ENCODE data around the gene CLRN3. TPM values are rescaled to one million over a fixed set of nuclear protein-coding genes. Genes with fewer than 3 reads are reported as not detected.

CLRN3 gene
- total and polyA plus RNA-seq, 2 donors (not counting 1 experiment from before 2014, with no cell fraction given) = not detected

GRCh38 chr10:127911867-127912257, 19.1 kb upstream of the CLRN3 start:
- H3K27ac ChIP-seq (ENCODE audit: insufficient read depth, low read length) = no peak overlapping the region
- no peak overlapping the region for H3K4me2 ChIP-seq (ENCODE audit: extremely low read depth, insufficient read depth, low read length)
- no peak overlapping the region for H3K4me3 ChIP-seq (replicated peaks in 1 of 4; ENCODE audit: control extremely low read depth in 1 of 4, insufficient read depth in 1 of 4, low read depth in 3 of 4, low read length in 4 of 4)
- no peaks in the 10 kb centered on the region for H3K9me3 ChIP-seq (ENCODE audit: control insufficient read depth, insufficient read depth, low read depth, low read length)
- TF ChIP-seq CTCF (conservative IDR thresholded peaks at IDR 0.05 in 1 of 2, IDR thresholded peaks at IDR 0.05 in 1 of 2; ENCODE audit: low read depth in 1 of 2, low read length in 2 of 2) = no peak
- TF ChIP-seq EZH2 (IDR thresholded peaks at IDR 0.05; ENCODE audit: low read length, missing control alignments) = no peak
- no peak overlapping the region for H2AFZ ChIP-seq (ENCODE audit: low read length)
- no peak for DNase-seq (ENCODE audit: low read depth in 2 of 2)
- peaks cover 18% of the 10 kb centered on the region for H3K4me1 ChIP-seq (ENCODE audit: control insufficient read depth, extremely low read depth, insufficient read depth, low read length)
- no peak overlapping the region for H3K9ac ChIP-seq (ENCODE audit: insufficient read depth, low read length)
- H3K27me3 ChIP-seq (ENCODE audit: control insufficient read depth, insufficient read depth, low read length) = no peaks in the 10 kb centered on the region
- H3K36me3 ChIP-seq (ENCODE audit: control insufficient read depth, insufficient read depth, low read length) = no peaks in the 10 kb centered on the region
- H4K20me1 ChIP-seq (ENCODE audit: control insufficient read depth, extremely low read depth, insufficient read depth, low read length) = no peaks in the 10 kb centered on the region
- H3K79me2 ChIP-seq (ENCODE audit: control insufficient read depth, insufficient read depth, low read length) = no peaks in the 10 kb centered on the region

GRCh38 chr10:127911218-127911866, 18.6 kb upstream of the CLRN3 start:
- Histone ChIP-seq H3K4me3 (replicated peaks in 1 of 4; ENCODE audit: control extremely low read depth in 1 of 4, insufficient read depth in 1 of 4, low read depth in 3 of 4, low read length in 4 of 4) (no peak overlapping the region), H3K9ac (ENCODE audit: insufficient read depth, low read length) (no peak overlapping the region), H3K27me3 (ENCODE audit: control insufficient read depth, insufficient read depth, low read length) (no peaks in the 10 kb centered on the region), H3K27ac (ENCODE audit: insufficient read depth, low read length) (no peak overlapping the region), H3K79me2 (ENCODE audit: control insufficient read depth, insufficient read depth, low read length) (no peaks in the 10 kb centered on the region), H4K20me1 (ENCODE audit: control insufficient read depth, extremely low read depth, insufficient read depth, low read length) (no peaks in the 10 kb centered on the region), H3K9me3 (ENCODE audit: control insufficient read depth, insufficient read depth, low read depth, low read length) (no peaks in the 10 kb centered on the region), H2AFZ (ENCODE audit: low read length) (no peak overlapping the region), H3K4me2 (ENCODE audit: extremely low read depth, insufficient read depth, low read length) (no peak overlapping the region), H3K36me3 (ENCODE audit: control insufficient read depth, insufficient read depth, low read length) (no peaks in the 10 kb centered on the region), H3K4me1 (ENCODE audit: control insufficient read depth, extremely low read depth, insufficient read depth, low read length) (peaks cover 18% of the 10 kb centered on the region)
- TF ChIP-seq CTCF (conservative IDR thresholded peaks at IDR 0.05 in 1 of 2, IDR thresholded peaks at IDR 0.05 in 1 of 2; ENCODE audit: low read depth in 1 of 2, low read length in 2 of 2) = no peak
- DNase-seq (ENCODE audit: low read depth in 2 of 2) = no peak

GRCh38 chr10:127910464-127910770, 17.7 kb upstream of the CLRN3 start:
- no peaks in the 10 kb centered on the region for H3K9me3 ChIP-seq (ENCODE audit: control insufficient read depth, insufficient read depth, low read depth, low read length)
- peaks cover 18% of the 10 kb centered on the region for H3K4me1 ChIP-seq (ENCODE audit: control insufficient read depth, extremely low read depth, insufficient read depth, low read length)
- no peak overlapping the region for H3K4me3 ChIP-seq (replicated peaks in 1 of 4; ENCODE audit: control extremely low read depth in 1 of 4, insufficient read depth in 1 of 4, low read depth in 3 of 4, low read length in 4 of 4)
- H3K79me2 ChIP-seq (ENCODE audit: control insufficient read depth, insufficient read depth, low read length) = no peaks in the 10 kb centered on the region
- H4K20me1 ChIP-seq (ENCODE audit: control insufficient read depth, extremely low read depth, insufficient read depth, low read length) = no peaks in the 10 kb centered on the region
- no peak overlapping the region for H3K9ac ChIP-seq (ENCODE audit: insufficient read depth, low read length)
- TF ChIP-seq EZH2 (IDR thresholded peaks at IDR 0.05; ENCODE audit: low read length, missing control alignments) (no peak), CTCF (conservative IDR thresholded peaks at IDR 0.05 in 1 of 2, IDR thresholded peaks at IDR 0.05 in 1 of 2; ENCODE audit: low read depth in 1 of 2, low read length in 2 of 2) (no peak)
- H2AFZ ChIP-seq (ENCODE audit: low read length) = no peak overlapping the region
- no peaks in the 10 kb centered on the region for H3K27me3 ChIP-seq (ENCODE audit: control insufficient read depth, insufficient read depth, low read length)
- no peaks in the 10 kb centered on the region for H3K36me3 ChIP-seq (ENCODE audit: control insufficient read depth, insufficient read depth, low read length)
- no peak overlapping the region for H3K4me2 ChIP-seq (ENCODE audit: extremely low read depth, insufficient read depth, low read length)
- DNase-seq (ENCODE audit: low read depth in 2 of 2) = peak in 1 of 2 donors; percentile 25
- no peak overlapping the region for H3K27ac ChIP-seq (ENCODE audit: insufficient read depth, low read length)
